ENCODE measurements around the gene SCARB1.
A peak's percentile ranks its signal among the peaks of the same experiment; 100 is the strongest.
"Not testable (repeated sequence)": the region's sequence is repeated elsewhere in the genome, so short reads cannot be mapped to it uniquely, and the experiment has no call there.

Gene SCARB1

GRCh38 chr12:124904306-124905098 lies 40.8 kb upstream of the SCARB1 start:
- in situ Hi-C loops (cut with MboI; ENCODE audit: low sequenced_read_pairs, unreplicated experiment): no loop called here
- no peak for DNase-seq (ENCODE audit: low spot score)
- TF ChIP-seq CTCF (IDR thresholded peaks at IDR 0.05; ENCODE audit: borderline replicate concordance, control extremely low read depth, extremely low read depth, insufficient read depth, missing control alignments): no peak

GRCh38 chr12:124902916-124903315 lies 39.3 kb upstream of the SCARB1 start:
- no peak for TF ChIP-seq CTCF (IDR thresholded peaks at IDR 0.05; ENCODE audit: borderline replicate concordance, control extremely low read depth, extremely low read depth, insufficient read depth, missing control alignments)
- no peak for DNase-seq (ENCODE audit: low spot score)
- in situ Hi-C loops (cut with MboI; ENCODE audit: low sequenced_read_pairs, unreplicated experiment): no loop called here

- no peak for TF ChIP-seq CTCF (IDR thresholded peaks at IDR 0.05; ENCODE audit: borderline replicate concordance, control extremely low read depth, extremely low read depth, insufficient read depth, missing control alignments)
- in situ Hi-C loops (cut with MboI; ENCODE audit: low sequenced_read_pairs, unreplicated experiment): no loop called here
- DNase-seq (ENCODE audit: low spot score): no peak
Measured at GRCh38 chr12:124901003-124901402, 37.3 kb upstream of the SCARB1 start.

- DNase-seq (ENCODE audit: low spot score); in situ Hi-C loops (cut with MboI; ENCODE audit: low sequenced_read_pairs, unreplicated experiment): not testable (repeated sequence)
Measured at GRCh38 chr12:124900345-124900795, 36.7 kb upstream of the SCARB1 start.

- DNase-seq (ENCODE audit: low spot score): no peak
- TF ChIP-seq CTCF (IDR thresholded peaks at IDR 0.05; ENCODE audit: borderline replicate concordance, control extremely low read depth, extremely low read depth, insufficient read depth, missing control alignments): no peak
- in situ Hi-C loops (cut with MboI; ENCODE audit: low sequenced_read_pairs, unreplicated experiment): no loop called here
Measured at GRCh38 chr12:124898923-124899294, 35.2 kb upstream of the SCARB1 start.

GRCh38 chr12:124898200-124898922 lies 34.7 kb upstream of the SCARB1 start:
- in situ Hi-C loops (cut with MboI; ENCODE audit: low sequenced_read_pairs, unreplicated experiment): no loop called here
- peak; percentile 82 for TF ChIP-seq CTCF (IDR thresholded peaks at IDR 0.05; ENCODE audit: borderline replicate concordance, control extremely low read depth, extremely low read depth, insufficient read depth, missing control alignments)
- peak; percentile 72 for DNase-seq (ENCODE audit: low spot score)

- TF ChIP-seq CTCF (IDR thresholded peaks at IDR 0.05; ENCODE audit: borderline replicate concordance, control extremely low read depth, extremely low read depth, insufficient read depth, missing control alignments): no peak
- in situ Hi-C loops (cut with MboI; ENCODE audit: low sequenced_read_pairs, unreplicated experiment): no loop called here
- DNase-seq (ENCODE audit: low spot score): no peak
Measured at GRCh38 chr12:124896461-124896860, 32.8 kb upstream of the SCARB1 start.
